Measurements from ENCODE around the gene RABGEF1. TPM values are rescaled to one million over a fixed set of nuclear protein-coding genes. Genes with fewer than 3 reads are reported as not detected.
"Not testable (repeated sequence)": the region's sequence is repeated elsewhere in the genome, so short reads cannot be mapped to it uniquely, and the experiment has no call there.

Gene RABGEF1
- total and polyA plus RNA-seq, 4 donors = 5.2 to 14.0 (median 7.7) TPM

DNA sequence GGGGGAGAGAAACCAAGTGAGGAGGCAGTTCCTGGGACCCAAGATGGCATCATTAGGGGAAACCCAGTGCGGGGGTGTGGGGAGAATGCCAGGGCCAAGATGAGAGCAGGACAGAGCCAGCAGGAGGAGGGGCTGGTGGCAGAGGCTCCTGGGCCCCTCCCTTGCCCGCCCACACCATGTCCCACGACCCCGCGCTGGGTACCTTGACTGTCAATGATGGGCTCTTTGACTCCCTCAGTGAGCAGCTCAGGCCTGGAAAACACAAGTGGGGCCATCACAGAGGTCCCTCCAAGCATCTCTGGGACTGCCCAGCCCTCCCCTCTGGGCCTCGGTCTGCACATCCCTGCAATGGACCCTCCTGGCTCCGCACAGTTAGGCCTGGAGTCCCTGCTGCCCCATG is 75.4 kb downstream of the RABGEF1 start:
- WGBS = 86% methylated on average over 7 of the region's 7 CpGs
- Histone ChIP-seq H3K4me3 (ENCODE audit: low read depth in 1 of 3, low read length in 3 of 3) (no peak overlapping the region), H3K9ac (ENCODE audit: low read depth in 1 of 2, low read length in 2 of 2) (no peak overlapping the region), H3K36me3 (ENCODE audit: control insufficient read depth in 4 of 4, insufficient read depth in 3 of 4, low read depth in 1 of 4, low read length in 3 of 4) (peaks cover 0 to 7% (median 4%) of the 10 kb centered on the region in 4 donors), H3K4me1 (ENCODE audit: control insufficient read depth in 4 of 4, insufficient read depth in 4 of 4, low read length in 3 of 4) (no peaks in the 10 kb centered on the region), H3K9me3 (ENCODE audit: control insufficient read depth in 4 of 4, low read length in 3 of 4) (no peaks in the 10 kb centered on the region), H3K27me3 (ENCODE audit: control insufficient read depth in 4 of 4, insufficient read depth in 4 of 4, low read length in 3 of 4) (no peaks in the 10 kb centered on the region), H3K27ac (ENCODE audit: low read depth in 1 of 2, low read length in 2 of 2) (no peak overlapping the region)
- no peak for DNase-seq (ENCODE audit: low spot score)
- TF ChIP-seq, protein P1, sequence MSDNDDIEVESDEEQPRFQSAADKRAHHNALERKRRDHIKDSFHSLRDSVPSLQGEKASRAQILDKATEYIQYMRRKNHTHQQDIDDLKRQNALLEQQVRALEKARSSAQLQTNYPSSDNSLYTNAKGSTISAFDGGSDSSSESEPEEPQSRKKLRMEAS (IDR thresholded peaks at IDR 0.05) = no peak
- TF ChIP-seq YY1 (IDR thresholded peaks at IDR 0.05) (no peak), FOXA1 (IDR thresholded peaks at IDR 0.05) (no peak), TAF1 (conservative IDR thresholded peaks at IDR 0.05) (no peak), HNF4G (IDR thresholded peaks at IDR 0.05) (no peak), RAD21 (IDR thresholded peaks at IDR 0.05) (no peak), NR2F2 (IDR thresholded peaks at IDR 0.05) (no peak), GABPA (IDR thresholded peaks at IDR 0.05 in 1 of 2, conservative IDR thresholded peaks at IDR 0.05 in 1 of 2) (no peak)
- TF ChIP-seq, protein P2, sequence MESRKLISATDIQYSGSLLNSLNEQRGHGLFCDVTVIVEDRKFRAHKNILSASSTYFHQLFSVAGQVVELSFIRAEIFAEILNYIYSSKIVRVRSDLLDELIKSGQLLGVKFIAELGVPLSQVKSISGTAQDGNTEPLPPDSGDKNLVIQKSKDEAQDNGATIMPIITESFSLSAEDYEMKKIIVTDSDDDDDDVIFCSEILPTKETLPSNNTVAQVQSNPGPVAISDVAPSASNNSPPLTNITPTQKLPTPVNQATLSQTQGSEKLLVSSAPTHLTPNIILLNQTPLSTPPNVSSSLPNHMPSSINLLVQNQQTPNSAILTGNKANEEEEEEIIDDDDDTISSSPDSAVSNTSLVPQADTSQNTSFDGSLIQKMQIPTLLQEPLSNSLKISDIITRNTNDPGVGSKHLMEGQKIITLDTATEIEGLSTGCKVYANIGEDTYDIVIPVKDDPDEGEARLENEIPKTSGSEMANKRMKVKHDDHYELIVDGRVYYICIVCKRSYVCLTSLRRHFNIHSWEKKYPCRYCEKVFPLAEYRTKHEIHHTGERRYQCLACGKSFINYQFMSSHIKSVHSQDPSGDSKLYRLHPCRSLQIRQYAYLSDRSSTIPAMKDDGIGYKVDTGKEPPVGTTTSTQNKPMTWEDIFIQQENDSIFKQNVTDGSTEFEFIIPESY (IDR thresholded peaks at IDR 0.05) = no peak
- TF ChIP-seq, protein P3, sequence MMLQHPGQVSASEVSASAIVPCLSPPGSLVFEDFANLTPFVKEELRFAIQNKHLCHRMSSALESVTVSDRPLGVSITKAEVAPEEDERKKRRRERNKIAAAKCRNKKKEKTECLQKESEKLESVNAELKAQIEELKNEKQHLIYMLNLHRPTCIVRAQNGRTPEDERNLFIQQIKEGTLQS (IDR thresholded peaks at IDR 0.05) = no peak
- TF ChIP-seq, protein P4, sequence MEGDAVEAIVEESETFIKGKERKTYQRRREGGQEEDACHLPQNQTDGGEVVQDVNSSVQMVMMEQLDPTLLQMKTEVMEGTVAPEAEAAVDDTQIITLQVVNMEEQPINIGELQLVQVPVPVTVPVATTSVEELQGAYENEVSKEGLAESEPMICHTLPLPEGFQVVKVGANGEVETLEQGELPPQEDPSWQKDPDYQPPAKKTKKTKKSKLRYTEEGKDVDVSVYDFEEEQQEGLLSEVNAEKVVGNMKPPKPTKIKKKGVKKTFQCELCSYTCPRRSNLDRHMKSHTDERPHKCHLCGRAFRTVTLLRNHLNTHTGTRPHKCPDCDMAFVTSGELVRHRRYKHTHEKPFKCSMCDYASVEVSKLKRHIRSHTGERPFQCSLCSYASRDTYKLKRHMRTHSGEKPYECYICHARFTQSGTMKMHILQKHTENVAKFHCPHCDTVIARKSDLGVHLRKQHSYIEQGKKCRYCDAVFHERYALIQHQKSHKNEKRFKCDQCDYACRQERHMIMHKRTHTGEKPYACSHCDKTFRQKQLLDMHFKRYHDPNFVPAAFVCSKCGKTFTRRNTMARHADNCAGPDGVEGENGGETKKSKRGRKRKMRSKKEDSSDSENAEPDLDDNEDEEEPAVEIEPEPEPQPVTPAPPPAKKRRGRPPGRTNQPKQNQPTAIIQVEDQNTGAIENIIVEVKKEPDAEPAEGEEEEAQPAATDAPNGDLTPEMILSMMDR (IDR thresholded peaks at IDR 0.05; ENCODE audit: low read depth, low read length, missing input control) = no peak

DNA sequence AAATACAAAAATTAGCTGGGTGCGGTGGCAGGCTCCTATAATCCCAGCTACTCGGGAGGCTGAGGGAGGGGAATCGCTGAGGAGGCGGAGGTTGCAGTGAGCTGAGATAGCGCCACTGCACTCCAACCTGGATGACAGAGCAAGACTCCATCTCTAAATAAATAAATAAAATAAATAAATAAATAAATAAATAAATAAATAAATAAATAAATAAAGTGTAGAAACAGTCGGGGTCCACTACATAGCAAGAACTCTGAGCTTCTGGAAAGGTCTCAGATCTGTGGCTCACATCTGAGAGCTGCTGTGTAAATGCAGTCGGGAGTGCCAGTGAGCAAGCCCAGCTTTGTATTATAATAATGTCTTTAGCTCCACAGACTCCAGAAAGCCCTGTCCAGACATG is 76.1 kb downstream of the RABGEF1 start:
- H3K27me3 ChIP-seq (ENCODE audit: control insufficient read depth in 4 of 4, insufficient read depth in 4 of 4, low read length in 3 of 4); H3K36me3 ChIP-seq (ENCODE audit: control insufficient read depth in 4 of 4, insufficient read depth in 3 of 4, low read depth in 1 of 4, low read length in 3 of 4); H3K9ac ChIP-seq (ENCODE audit: low read depth in 1 of 2, low read length in 2 of 2); H3K4me3 ChIP-seq (ENCODE audit: low read depth in 1 of 3, low read length in 3 of 3); DNase-seq (ENCODE audit: low spot score); H3K9me3 ChIP-seq (ENCODE audit: control insufficient read depth in 4 of 4, low read length in 3 of 4); H3K4me1 ChIP-seq (ENCODE audit: control insufficient read depth in 4 of 4, insufficient read depth in 4 of 4, low read length in 3 of 4); H3K27ac ChIP-seq (ENCODE audit: low read depth in 1 of 2, low read length in 2 of 2): not testable (repeated sequence)
- 93% methylated on average over 7 of the region's 7 CpGs for WGBS

DNA sequence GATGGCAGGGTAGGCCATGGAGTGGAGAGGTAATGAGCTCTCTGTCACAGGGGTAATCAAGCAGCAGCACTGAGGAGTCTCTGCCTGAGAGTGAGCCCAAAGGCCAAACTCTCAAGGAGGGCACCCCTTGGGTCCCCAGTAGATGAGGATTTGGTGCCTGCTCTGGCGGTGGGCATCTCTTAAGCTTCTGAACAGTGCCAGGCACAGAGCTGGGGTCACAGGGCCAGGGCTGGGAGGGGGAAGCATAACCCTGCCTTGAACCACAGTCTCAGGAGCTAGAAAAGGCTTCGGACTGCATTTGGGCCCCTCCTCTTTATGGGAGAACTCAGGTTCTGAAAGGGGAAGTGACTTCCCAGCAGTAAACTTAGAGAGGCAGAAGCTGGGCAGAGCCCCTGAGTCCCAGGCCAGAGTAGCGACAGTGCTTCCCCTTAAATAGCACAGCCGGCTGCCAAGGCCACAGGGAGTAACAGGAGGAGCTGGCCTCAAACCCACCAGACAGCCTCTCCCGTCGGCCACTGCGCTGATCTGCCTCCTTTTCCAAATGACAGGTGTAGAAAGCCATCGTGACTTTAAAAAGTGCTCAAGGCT is 76.8 kb downstream of the RABGEF1 start:
- H3K27ac ChIP-seq (ENCODE audit: low read depth in 1 of 2, low read length in 2 of 2); H3K9ac ChIP-seq (ENCODE audit: low read depth in 1 of 2, low read length in 2 of 2); H3K36me3 ChIP-seq (ENCODE audit: control insufficient read depth in 4 of 4, insufficient read depth in 3 of 4, low read depth in 1 of 4, low read length in 3 of 4); H3K9me3 ChIP-seq (ENCODE audit: control insufficient read depth in 4 of 4, low read length in 3 of 4); H3K27me3 ChIP-seq (ENCODE audit: control insufficient read depth in 4 of 4, insufficient read depth in 4 of 4, low read length in 3 of 4); DNase-seq (ENCODE audit: low spot score); H3K4me1 ChIP-seq (ENCODE audit: control insufficient read depth in 4 of 4, insufficient read depth in 4 of 4, low read length in 3 of 4); H3K4me3 ChIP-seq (ENCODE audit: low read depth in 1 of 3, low read length in 3 of 3): not testable (repeated sequence)
- WGBS = 75% methylated on average over 7 of the region's 8 CpGs

DNA sequence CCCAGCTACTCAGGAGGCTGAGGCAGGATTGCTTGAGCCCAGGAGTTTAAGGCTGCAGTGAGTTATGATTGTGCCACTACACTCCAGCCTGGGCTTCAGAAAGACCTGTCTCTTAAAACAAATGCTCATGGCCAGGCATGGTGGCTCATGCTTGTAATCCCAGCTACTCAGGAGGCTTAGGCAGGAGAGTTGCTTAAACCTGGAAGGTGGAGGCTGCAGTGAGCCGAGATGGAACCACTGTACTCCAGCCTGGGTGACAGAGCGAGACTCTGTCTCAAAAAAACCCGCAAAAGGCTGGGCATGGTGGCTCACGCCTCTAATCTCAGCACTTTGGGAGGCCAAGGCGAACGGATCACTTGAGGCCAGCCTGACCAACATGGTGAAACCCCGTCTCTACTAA is 77.4 kb downstream of the RABGEF1 start:
- H3K27me3 ChIP-seq (ENCODE audit: control insufficient read depth in 4 of 4, insufficient read depth in 4 of 4, low read length in 3 of 4); H3K27ac ChIP-seq (ENCODE audit: low read depth in 1 of 2, low read length in 2 of 2); H3K9me3 ChIP-seq (ENCODE audit: control insufficient read depth in 4 of 4, low read length in 3 of 4); H3K9ac ChIP-seq (ENCODE audit: low read depth in 1 of 2, low read length in 2 of 2); H3K4me3 ChIP-seq (ENCODE audit: low read depth in 1 of 3, low read length in 3 of 3); DNase-seq (ENCODE audit: low spot score); H3K4me1 ChIP-seq (ENCODE audit: control insufficient read depth in 4 of 4, insufficient read depth in 4 of 4, low read length in 3 of 4); H3K36me3 ChIP-seq (ENCODE audit: control insufficient read depth in 4 of 4, insufficient read depth in 3 of 4, low read depth in 1 of 4, low read length in 3 of 4): not testable (repeated sequence)
- WGBS = 88% methylated on average over 7 of the region's 7 CpGs
